Measurements from ENCODE around the gene VAMP7. TPM values are rescaled to one million over a fixed set of nuclear protein-coding genes. Genes with fewer than 3 reads are reported as not detected.

The VAMP7 gene
- polyA plus RNA-seq, 1 experiment, result 28.1 TPM

- no peak for DNase-seq (ENCODE audit: low read depth)
- POLR2A ChIA-PET, result no interaction called here
- TF ChIP-seq CTCF (IDR thresholded peaks at IDR 0.05; ENCODE audit: insufficient read depth, low read depth, low read length), result no peak
- H3K36me3 ChIP-seq (ENCODE audit: control insufficient read depth, insufficient read depth, low read length), result no peaks in the 10 kb centered on the region
- H3K4me3 ChIP-seq (ENCODE audit: low read depth, low read length), result no peak overlapping the region
- H3K27me3 ChIP-seq (ENCODE audit: control insufficient read depth, insufficient read depth, low read length), result no peaks in the 10 kb centered on the region
- CTCF ChIA-PET, result no interaction called here
Measured at GRCh38 chrX:155867821-155868220, 13.3 kb upstream of the VAMP7 start.

- DNase-seq (ENCODE audit: low read depth), result no peak
- ChIA-PET POLR2A (no interaction called here), CTCF (no interaction called here)
- no peak overlapping the region for H3K4me3 ChIP-seq (ENCODE audit: low read depth, low read length)
- peaks cover 2% of the 10 kb centered on the region; the same call in 1 of the 2 replicates for H3K27me3 ChIP-seq (ENCODE audit: control insufficient read depth, insufficient read depth, low read length)
- no peaks in the 10 kb centered on the region for H3K36me3 ChIP-seq (ENCODE audit: control insufficient read depth, insufficient read depth, low read length)
- TF ChIP-seq CTCF (IDR thresholded peaks at IDR 0.05; ENCODE audit: insufficient read depth, low read depth, low read length), result no peak
Measured at GRCh38 chrX:155870958-155871357, 10.2 kb upstream of the VAMP7 start.

GRCh38 chrX:155871934-155872333, 9.2 kb upstream of the VAMP7 start:
- no peak for TF ChIP-seq CTCF (IDR thresholded peaks at IDR 0.05; ENCODE audit: insufficient read depth, low read depth, low read length)
- DNase-seq (ENCODE audit: low read depth), result no peak
- Histone ChIP-seq H3K36me3 (ENCODE audit: control insufficient read depth, insufficient read depth, low read length) (no peaks in the 10 kb centered on the region), H3K27me3 (ENCODE audit: control insufficient read depth, insufficient read depth, low read length) (peaks cover 2% of the 10 kb centered on the region; the same call in 1 of the 2 replicates), H3K4me3 (ENCODE audit: low read depth, low read length) (no peak overlapping the region)
- ChIA-PET CTCF (no interaction called here), POLR2A (no interaction called here)

GRCh38 chrX:155873188-155873587, 8.0 kb upstream of the VAMP7 start:
- POLR2A ChIA-PET, result no interaction called here
- Histone ChIP-seq H3K27me3 (ENCODE audit: control insufficient read depth, insufficient read depth, low read length) (peaks cover 2% of the 10 kb centered on the region; the same call in 1 of the 2 replicates), H3K4me3 (ENCODE audit: low read depth, low read length) (no peak overlapping the region), H3K36me3 (ENCODE audit: control insufficient read depth, insufficient read depth, low read length) (no peaks in the 10 kb centered on the region)
- CTCF ChIA-PET, result no interaction called here
- DNase-seq (ENCODE audit: low read depth), result no peak
- no peak for TF ChIP-seq CTCF (IDR thresholded peaks at IDR 0.05; ENCODE audit: insufficient read depth, low read depth, low read length)

- Histone ChIP-seq H3K4me3 (ENCODE audit: low read depth, low read length) (no peak overlapping the region; the same call in 1 of the 2 replicates), H3K27me3 (ENCODE audit: control insufficient read depth, insufficient read depth, low read length) (peaks cover 2% of the 10 kb centered on the region; the same call in 1 of the 2 replicates), H3K36me3 (ENCODE audit: control insufficient read depth, insufficient read depth, low read length) (no peaks in the 10 kb centered on the region)
- no peak for DNase-seq (ENCODE audit: low read depth)
- POLR2A ChIA-PET, result no interaction called here
- CTCF ChIA-PET, result no interaction called here
- TF ChIP-seq CTCF (IDR thresholded peaks at IDR 0.05; ENCODE audit: insufficient read depth, low read depth, low read length), result no peak
Measured at GRCh38 chrX:155874571-155875244, 6.4 kb upstream of the VAMP7 start.

Data from BJ (cell line).